GM19240 (cell line): ENCODE measurements around the gene CNTNAP2.
"Not testable (repeated sequence)": the region's sequence is repeated elsewhere in the genome, so short reads cannot be mapped to it uniquely, and the experiment has no call there.

Experiments
- DNase-seq: peaks from one replicate; pipeline ENCODE4 v3.0.0; 2011; ENCODE audit warnings: low spot score; ENCODE audit not compliant: insufficient read length

Gene CNTNAP2

DNA sequence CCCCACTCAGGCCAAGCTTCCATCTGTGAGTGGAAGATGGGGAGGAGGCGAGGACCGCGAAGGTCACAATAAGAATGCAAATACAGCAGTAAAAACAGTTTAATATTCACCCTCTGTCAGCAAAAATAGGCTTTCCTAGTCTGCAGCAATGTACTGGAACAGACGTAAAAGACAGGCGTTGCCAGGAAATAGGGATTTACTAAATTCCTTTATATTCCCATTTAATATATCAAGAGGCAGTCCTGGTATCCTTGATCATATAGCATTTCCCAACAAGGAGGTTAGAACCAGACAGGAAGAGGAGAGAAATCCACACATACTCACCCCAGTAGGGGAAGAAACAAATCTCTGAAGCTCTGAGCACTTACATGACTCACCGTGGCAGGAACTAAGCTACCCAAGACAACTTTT, 1419.1 kb downstream of the CNTNAP2 start:
- no peak for DNase-seq

DNA sequence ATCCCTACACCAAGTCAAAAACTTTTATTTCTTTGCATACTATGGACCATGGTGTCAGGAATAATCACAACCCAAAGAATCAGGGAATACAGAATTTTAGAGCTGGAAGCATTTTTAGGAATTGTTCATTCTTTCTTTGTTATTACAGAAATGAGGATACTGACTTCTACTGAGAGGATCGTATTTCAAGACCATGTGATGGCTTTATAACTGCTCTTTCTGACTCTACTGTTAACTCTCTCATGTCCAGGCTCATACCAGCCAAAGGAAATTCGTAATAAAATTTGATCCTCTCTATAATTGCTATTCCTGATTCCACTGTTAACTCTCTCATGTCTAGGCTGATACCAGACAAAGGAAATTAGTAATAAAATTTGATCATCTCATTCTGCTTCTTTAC, 1423.1 kb downstream of the CNTNAP2 start:
- no peak for DNase-seq

DNA sequence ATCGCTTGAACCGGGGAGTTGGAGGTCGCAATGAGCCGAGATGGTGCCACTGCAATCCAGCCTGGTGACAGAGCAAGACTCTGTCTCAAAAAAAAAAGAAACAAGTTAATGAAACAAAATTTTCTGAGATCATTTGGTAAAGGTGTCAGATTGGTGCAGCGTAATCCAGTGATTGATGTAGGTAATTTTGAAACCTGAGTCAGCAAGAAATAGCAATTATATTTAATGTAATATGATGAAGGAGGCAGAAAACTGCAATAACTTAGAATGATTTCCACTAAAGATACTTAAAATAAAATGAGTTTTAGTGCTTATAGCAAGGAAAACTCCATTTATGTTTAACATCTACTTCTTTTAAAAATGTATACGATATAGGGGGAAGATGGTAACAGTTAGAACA, 1424.1 kb downstream of the CNTNAP2 start:
- no peak for DNase-seq

DNA sequence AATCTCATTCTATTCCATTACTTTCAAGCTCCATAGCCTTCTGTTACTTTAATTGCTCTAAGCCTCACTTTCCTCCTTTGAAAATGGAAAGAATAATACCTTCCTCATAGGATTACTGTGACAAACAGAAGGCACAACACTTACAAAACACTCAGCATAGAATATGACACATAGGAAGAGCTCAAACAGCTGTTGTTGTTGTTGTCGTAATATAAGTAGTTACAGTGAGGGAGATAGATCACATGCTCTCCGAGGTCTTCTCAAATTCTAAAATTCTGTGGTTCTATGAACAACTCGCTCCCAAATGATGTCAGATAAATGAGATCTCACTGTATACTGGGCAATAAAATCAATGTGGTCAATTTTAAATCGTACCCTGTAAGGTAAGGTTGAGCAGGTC, 1424.7 kb downstream of the CNTNAP2 start:
- DNase-seq: no peak

DNA sequence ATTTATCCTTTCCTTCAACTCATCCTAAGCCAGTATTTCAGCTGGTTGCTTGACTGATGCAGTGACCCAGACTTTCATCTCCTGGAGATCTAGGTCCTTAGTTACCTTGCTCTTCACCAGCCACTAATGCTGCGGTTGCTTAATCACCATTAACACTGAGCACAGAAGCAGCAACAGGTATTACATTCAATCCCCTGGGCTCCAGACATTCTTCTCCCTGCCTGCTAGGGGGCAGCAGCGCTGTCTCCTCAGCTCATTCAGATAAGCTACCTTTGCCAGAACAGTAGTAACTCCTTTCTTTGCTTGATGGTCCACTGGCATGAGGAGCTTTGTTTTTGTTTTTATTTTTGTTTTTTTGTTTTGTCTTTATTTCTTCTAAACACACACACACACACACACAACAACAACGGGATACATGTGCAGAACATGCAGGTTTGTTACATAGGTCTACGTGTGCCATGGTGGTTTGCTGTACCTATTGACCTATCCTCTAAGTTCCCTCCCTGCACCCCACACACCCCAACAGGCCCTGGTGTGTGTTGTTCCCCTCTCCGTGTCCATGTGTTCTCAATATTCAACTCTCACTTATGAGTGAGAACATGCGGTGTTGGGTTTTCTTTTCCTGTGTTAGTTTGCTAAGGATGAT, 1430.8 kb downstream of the CNTNAP2 start:
- DNase-seq: no peak

DNA sequence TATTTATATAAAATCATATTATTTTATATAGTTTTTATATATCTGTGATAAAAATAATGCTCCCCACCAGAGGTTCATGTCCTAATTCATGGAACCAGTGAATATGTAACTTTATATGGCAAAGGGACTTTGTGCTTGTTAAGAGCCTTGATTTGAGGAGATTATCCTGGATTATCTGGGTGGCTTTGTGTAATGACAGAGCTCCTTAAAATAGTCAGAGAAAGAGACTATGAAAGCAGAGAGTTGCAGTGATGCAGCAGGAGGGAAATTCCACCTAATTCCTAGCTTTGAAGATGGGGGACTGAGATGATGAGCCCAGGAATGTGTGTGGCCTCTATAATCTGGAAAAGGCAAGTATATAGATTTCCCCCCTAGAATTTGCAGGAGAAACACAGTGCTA, 1439.7 kb downstream of the CNTNAP2 start:
- DNase-seq: no peak

DNA sequence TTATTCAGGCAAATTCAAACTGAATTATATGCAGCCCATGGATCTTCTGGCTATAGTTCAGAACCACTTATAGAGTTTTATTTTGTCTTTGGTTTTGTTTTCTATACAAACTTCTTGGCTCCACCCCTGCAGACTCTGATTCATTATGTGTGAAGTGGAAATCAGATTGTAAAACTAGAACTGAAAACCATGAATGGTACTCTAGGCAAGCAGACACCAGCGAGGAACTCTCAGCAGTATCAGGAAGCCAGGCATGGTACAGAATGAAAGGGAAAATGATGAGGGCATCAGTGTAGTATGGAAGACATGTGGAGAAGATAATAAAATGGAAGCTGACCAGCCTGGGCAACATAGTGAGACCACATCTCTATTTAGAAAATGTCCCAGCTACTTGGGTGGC, 1447.1 kb downstream of the CNTNAP2 start:
- DNase-seq: no peak

DNA sequence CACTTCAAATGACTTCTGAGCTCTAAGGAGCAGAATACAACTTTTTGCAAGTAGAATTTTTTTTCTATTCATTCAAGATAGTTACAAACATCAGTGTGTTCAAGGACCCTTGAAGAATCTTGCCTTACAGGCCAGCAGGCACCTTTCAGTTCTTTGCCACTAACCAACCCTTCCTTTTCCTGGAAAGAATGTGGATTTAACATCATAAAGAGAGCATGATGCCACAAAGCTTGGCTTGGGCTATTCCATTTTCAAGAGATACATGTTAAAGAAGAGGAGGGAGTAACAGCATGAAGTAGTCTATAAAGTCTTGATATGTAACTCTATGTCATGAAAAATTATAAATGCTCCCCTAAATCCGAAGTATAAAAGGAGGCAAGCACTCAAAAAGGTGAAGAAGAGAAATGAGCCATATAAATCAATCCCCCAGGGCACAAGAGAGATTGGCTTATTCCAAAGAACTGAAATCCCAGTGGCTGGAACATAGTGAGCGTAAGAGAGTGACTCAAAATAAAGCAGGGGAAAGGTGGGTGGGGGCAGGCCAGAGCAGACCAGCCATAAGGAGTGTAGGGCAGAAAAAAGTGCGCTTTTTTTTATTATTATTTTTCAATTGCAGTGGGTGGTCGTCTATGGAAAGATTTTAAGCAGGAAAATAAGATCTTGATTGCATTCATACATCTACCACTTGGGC, 1448.3 kb downstream of the CNTNAP2 start:
- no peak for DNase-seq

DNA sequence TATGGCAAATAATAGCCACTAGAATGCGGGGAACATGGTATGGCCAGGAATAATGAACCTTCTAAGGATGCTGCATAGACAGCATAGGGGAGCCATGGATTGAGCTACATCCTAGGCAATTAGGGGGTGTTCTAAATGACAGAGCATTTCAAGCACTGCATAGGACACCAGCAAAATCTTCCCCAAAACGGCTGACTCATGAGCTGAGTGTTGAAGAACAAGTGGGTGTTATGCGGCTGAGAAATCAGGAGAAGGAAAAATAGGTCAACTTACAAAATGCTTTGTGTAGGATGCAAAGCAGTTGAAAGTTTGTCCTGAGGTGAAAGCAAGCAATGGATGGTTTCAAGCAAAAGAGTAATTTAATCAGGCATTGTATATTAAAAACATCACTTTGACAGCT, 1450.4 kb downstream of the CNTNAP2 start:
- DNase-seq: no peak

DNA sequence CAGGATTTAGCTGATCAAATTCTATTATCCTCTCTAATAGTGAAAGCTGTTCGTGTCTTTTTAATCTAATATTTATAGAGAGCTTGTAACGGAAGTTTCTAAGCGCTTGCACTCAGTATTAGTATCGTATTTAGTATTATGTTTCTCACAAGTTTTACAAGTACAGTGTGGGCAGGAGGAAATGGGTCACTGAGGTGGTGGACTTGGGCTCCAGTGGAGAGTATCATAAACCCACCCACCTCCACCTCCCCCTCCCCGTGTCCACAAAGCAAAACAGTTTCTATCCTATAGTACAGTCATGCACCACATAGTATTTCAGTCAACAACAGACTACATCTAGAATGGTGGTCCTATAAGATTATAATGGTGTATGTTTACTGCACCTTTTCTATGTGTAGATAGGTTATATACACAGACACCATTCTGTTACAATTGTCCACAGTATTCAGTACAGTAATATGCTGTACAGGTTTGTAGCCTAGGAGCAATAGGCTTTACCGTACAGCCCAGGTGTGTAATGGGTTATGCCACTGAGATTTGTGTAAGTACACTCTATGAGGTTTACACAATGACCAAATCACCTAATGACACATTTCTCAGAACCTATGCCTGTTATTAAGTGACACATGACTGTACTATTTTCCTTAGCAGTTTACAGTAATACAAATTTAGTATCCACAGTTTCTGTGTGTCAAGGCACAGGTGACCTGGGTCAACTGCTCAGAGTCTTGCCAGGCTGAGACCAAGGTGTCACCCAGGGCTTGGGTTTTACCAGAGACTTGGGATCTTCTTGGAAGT, 1452.7 kb downstream of the CNTNAP2 start:
- no peak for DNase-seq

DNA sequence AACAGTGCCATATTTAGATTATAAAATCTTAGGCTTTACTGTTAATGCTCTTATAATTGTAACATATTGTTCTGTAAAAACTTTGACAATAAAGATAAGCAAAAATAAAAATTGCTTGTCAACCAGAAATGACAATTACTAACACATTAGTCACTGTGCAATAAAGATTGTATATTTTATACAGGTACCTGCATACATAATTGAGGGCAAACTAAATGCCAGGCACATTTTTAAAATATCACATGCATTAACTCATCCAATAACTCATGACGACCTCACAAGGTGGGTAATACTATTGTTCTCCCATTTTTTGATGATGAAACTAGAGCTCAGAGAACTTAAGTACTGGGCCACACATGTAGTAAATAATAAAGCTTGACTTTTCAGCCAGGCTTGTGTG, 1453.8 kb downstream of the CNTNAP2 start:
- no peak for DNase-seq

DNA sequence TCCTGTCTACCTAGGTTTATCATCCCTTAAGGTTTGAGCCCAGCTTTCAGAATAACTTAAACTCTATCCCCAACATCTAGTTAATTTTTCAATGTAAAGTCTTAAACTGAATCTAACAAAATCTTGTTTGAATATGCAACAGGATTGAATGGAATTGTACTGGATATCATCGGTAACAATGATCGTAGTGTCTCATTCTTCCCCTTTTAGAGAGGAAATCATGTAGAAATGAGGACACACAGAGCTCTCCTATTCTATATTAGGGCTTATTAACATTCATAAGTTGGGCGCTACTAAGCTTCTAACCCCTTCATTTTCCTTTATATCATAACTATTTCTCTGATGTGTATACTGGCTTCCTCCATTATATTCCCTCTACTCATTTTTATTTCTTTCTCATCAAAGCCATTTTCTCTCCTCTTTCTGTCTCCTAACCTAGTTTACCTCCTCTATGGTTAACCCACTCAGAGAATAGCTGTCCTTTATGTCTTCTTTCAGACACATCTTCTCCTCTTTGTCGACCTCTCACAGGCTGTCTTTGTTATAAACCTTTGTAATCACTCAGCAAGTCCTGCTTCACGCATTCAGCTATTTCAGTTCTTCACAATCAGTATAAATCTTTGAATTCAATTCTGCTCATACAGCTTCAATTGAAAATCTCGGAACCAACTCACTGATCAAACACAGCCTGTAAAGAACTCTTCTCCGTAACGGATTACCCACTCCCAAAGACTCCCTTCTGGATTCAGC, 1455.0 kb downstream of the CNTNAP2 start:
- no peak for DNase-seq

DNA sequence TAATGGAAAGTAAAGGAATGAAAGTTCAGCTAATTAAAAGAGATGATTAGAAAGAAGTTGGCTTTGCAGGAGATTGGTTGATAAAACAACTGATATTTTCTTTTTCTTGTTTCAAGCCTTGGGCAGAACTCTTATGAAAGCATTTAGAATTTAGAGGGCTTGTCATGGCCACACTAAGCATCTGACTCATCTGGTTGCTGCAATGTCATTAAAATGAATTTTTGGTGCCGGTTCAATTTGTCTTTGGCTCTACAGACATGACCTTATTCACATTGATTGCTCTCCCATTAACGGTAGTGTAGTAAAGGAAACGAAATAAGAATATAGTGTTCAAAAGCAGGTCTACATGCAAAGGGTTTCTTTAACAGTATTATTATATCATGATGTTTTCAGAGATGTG, 1461.6 kb downstream of the CNTNAP2 start:
- DNase-seq: no peak

DNA sequence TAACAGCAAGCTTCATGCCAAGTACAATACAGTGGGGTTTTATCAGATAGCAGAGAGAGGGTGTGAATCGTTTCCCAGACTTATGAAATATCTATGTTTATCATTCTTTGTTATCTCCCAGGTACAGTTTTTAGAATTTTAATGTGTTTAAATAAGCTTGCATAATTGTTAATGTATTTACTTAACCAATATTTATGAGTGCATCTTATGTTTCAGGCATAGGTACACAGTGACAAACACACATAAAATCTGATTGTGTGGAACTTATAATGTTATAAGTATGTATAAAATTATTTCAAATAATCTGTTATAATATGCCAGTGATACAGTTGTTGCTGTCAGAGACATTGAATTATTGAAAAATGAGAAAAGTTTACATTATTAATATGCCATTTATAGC, 1462.5 kb downstream of the CNTNAP2 start:
- DNase-seq: no peak

DNA sequence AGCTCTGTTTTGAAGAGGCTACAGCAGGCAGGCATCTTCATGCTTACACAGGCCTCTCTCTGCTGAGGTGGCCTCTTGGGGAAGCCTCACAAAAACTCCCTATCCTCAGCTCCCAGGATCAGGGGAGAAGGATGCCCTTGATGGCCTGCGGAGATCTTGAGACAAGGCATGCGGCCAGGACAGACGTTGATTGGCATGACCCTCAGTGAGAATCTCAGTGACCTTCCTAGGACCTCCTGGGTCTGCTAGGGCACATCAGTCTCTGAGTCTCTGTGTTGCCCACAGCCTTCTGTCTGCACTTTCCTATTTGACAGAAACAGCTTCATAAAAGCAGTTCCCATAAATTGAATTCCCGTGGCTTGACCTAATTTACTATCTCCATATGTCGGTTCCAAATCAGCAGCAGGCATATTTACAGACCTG, 1468.2 kb downstream of the CNTNAP2 start:
- no peak for DNase-seq

DNA sequence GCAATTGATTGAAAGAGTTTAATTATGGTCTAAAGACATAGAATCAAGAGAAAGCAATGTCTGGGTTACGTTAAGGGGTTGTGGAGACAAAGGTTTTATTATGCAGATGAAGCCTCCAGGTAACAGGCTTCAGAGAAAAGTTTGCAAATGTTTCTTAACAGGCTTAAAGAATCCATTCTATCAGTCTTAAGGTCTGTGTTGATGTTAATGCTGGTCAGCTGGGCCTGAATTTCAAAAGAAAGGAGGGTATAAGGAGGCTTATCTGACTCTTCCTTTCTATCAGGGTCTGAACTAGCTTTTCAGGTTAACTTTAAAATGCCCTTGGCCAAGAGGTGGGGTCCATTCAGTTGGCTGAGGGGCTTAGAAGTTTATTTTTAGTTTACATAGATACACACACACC, 1469.5 kb downstream of the CNTNAP2 start:
- DNase-seq: no peak

DNA sequence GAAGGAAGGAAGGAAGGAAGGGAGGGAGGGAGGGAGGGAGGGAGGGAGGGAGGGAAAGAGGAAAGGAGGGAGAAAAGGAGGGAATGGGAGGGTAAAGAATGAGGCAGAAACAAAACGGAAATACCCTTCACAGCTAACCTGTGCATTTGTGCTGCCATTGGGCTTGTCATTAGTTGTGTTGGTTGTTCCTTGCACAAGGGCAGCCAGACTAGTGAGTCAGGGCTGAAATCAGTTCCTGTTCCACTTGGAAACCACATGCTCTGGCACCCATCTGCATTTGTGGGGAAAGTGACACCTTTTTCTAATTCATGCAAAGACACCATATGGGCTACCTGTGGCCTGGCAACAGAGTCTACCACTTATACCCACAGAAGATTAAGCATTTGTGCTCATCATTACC, 1469.9 kb downstream of the CNTNAP2 start:
- no peak for DNase-seq

DNA sequence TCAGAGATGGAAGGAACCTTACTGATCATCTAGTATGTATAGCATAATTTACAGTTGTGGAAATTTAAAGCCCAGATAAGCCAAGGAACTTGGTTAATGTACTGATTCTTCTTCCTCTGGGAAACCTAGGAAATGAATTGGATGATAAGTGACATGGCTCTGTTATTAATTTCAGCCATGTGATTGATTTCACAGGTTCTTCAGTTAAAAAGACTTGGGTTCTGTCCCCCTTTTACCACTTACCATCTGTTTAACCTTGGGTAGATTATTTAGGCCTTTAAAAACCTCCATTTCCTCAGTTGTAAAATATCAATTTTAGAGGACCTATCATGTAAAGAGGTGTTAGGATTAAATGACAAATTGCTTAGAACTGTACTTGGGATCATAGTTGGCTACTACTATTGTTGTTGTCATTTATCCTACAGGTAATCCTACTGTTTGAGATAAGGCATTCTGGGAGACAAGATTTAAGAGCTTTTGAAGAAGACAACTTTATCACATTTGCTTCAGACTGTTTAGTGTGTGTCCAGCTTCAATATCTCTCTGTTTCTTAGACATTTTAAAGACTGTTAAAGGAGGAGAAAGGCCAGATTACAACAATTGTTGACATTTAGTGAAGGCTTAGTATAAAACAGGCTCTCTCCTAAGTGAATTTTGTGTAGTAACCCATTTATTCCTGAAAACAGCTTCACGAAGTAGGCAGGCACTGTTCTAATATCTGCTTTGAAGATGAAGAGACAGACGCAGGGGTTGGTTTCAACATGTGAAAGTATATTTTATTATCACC, 1476.9 kb downstream of the CNTNAP2 start:
- no peak for DNase-seq

DNA sequence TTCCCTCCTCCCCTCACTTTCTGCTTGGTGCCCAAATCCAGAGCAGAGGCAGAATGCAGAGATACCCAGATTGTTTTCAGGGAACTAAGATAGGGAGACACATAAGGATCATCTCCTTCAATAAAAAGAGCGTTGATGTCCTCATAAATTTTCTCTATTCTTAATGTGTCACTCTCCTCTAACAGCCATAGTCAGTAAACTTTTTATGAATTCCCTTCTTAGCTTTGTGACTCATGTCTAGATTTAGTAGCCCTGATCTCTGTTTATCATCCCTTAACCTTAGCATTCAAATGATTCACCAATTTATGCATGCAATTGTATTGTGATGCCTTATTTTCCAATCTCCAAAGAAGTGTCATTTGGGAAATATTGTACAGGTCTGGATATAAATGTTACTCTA, 1478.4 kb downstream of the CNTNAP2 start:
- no peak for DNase-seq

DNA sequence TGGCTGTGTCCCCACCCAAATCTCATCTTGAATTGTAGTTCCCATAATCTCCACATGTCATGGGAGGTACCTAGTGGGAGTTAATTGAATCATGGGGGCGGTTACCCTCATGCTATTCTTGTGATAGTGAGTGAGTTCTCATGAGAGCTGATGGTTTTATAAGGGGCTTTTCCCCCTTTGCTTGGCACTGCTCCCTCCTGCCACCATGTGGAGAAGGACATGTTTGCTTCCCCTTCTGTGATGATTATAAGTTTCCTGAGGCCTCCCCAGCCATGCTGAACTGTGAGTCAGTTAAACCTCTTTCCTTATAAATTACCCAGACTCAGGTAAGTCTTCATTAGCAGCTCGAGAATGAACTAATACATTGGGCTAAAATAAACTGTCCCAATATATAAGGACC, 1482.1 kb downstream of the CNTNAP2 start:
- not testable (repeated sequence) for DNase-seq

DNA sequence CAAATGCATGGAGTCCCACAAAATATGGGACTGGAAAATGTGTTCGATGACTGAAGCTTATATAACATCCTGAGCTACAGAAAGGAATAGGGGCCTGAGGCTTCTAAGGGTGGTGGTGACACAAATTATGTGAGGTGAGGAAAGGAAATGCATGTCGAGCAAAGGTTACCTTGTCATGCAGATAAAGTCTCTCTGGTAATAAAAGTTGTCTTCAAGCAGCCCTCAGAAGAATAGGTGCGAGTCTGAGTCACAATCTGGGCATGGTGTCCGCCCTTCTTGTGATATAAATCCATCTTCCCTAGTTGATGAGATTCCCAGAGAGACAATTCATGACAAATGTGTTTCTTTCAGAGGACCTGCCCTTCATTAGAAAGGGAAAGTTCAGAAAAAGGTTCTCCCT, 1488.7 kb downstream of the CNTNAP2 start:
- DNase-seq: no peak
